Caki2 (cell line): ENCODE measurements around the gene AP1S2. TPM values are rescaled to one million over a fixed set of nuclear protein-coding genes. Genes with fewer than 3 reads are reported as not detected.
A peak's percentile ranks its signal among the peaks of the same experiment; 100 is the strongest.
"Not testable (repeated sequence)": the region's sequence is repeated elsewhere in the genome, so short reads cannot be mapped to it uniquely, and the experiment has no call there.

Experiments used
- DNase-seq: peaks from one replicate; pipeline ENCODE4 v3.0.0-alpha.2; 2015; ENCODE audit warnings: low read depth
- in situ Hi-C: cut with HindIII; loops from 2 replicates; pipeline ENCODE4 v1.10.0; 2016; ENCODE audit warnings: low sequenced_read_pairs, low pct_unique_long_range_greater_than_20kb, mixed read lengths
- total RNA-seq: library from RNA; depleted of rRNA; stranded (reverse); fragments of >200 nt; shearing (Covaris generic); gene quantifications from 2 replicates; pipeline ENCODE4 v1.2.3, GENCODE V29; 2014; ENCODE audit warnings: low replicate concordance

AP1S2 gene
- total RNA-seq, 1 experiment from 2014 or later: 61.4 TPM

DNA sequence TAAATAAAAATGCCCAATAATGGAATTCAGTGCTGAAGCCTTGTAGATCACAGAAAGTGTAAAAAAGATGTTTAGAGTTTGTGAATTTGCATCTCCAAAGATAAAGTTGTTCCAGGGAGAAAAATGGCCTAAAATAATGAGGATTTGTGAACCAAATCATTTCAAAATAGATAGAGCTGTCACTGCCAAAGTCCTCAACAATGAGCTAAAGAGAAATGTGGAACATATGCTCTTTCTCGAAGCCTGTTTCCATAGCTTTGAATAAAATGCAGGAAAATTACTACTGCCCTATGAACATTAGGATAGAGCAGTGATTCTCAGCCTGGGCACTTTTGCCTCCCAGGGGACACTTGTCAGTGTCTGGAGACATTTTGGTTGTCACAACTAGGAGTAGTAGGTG, 3.4 kb upstream of the AP1S2 start:
- in situ Hi-C loops: no loop called here
- DNase-seq: no peak

DNA sequence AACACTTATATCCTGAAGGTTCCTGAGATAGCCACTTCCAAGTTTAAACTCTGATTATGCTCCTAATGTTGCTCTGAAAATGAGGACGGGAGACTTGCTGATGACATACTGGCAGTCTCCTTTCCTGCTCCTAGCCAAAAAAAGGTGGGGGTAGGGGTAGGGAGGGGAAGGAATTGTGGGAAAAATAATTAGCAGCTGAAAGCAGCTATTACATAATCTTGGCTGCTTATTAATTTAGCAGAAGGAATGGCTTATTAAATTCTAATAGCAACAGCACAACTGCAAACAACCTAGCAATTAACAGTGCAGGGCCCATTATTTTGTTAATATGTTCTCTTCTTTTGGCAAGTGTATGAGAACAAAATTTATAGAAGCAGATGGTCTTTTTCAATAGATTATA, 2.0 kb upstream of the AP1S2 start:
- in situ Hi-C loops: no loop called here
- DNase-seq: no peak

DNA sequence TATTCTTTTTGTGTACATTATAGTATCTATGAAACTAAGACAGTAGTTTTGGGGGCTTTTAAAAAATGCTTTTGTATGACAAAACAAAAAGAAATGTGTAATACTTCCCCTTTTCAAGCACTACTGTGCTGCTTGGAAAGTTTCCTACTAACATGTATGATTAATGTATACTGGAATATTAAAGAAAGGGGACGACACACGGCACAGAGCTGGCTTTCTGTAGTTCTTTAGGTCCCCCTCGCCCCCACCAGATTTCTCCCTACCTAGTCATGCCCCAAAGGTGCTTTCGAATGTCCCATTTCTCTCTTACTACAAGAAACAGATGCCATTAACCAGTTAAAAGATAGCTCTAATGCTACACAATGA, 1.6 kb upstream of the AP1S2 start:
- in situ Hi-C loops: no loop called here
- no peak for DNase-seq

DNA sequence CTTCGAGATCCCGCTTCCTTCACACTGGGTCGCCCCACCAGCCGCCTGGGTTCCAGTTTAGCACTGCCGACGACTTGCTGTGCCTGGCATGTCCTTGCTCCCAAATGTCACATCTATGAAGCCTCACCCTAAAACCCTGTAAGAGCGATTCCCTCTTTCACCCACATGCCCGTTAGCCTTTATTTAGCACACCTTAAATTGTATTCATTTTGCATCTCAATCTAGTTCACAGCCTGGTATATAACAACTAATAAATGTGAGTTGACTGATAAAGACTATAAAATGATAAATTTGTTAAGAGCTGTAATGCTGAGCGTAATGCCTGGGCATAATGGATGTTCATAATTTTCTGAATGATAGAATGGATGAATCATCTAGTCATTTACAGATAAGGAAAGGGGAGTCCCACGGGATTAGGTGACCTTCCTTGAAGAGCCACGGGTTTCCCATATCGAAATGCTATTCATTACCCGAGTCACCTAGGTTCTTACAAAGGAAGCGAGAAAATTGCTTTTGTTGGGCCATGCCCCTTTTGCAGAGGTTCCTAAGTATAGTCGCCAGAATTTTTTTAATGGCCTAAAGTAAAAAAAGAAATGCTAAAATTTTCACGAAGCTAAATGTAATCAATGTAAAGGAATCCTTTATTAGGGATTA, 1.1 kb upstream of the AP1S2 start:
- no peak for DNase-seq
- in situ Hi-C loops: no loop called here

DNA sequence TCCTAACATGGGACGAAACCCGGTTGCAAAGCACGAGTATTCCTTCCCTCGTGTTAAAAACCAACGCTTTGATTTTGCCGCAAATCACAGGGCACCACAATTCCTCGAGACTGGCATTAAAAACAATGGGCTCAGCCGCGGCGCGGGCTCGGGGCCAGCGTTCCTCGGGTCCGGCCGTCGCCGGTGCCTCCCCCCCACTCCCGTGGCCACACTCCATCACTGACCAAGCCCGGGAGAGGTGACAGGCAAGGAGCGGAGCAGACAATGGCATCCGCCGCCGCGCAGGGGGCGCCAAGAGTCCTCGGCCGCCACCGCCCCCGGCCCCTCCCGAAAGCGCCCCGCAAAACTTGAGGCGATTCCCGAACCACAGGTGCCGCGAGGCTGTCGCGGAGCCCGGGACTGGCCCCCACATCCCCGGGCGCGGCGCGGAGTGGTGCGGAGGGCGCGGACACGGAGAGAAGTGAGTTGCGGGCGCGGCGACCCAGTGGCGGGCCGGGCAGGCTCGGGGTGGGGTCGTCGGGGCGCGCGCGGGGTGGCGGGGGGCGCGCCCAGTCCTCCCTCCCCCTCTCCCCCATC, 445 bp downstream of the AP1S2 start:
- peak; percentile 45 for DNase-seq
- in situ Hi-C loops: no loop called here

DNA sequence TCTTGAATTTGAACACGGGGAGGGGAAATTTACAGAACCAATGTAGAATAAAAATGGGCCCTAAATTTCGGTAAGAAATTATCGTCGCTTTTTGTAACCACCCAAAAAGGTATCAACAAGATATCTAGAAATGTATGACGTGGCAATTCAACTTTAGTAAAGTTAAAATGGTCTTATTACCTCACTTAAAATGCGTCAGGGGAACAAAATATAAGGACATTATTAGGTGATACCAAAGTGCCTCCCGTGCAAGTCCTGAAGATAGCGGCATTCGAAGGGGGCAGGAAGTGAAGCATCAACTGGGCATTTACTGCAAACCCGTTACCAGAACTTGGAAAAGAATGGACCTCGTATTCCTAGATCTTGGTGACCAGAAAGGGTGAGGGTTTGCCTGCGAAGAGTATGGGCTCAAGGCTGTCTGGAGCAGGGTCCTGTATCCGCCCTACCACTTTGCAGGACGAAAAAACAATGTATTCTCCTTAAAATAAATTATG, 980 bp downstream of the AP1S2 start:
- in situ Hi-C loops: no loop called here
- DNase-seq: no peak

DNA sequence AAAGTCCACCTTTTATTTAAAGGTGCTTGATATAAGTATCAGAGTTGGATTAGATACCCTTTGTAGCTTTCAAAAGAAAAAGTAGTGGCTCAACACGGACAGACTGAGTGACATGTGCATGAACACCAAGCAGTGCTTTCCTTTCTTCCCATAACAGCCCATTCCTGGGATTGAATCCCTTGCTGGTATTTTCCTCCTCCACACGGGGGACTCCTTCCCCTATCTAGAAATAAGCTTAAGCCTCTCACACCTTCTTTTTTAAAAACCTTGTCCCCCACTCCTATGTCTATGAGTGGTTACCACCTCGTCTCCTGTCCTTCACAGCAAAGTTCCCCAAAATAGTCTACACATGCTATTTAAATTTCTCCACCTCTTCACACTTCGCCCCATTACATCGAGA, 5.1 kb downstream of the AP1S2 start:
- in situ Hi-C loops: no loop called here
- DNase-seq: peak; percentile 8

DNA sequence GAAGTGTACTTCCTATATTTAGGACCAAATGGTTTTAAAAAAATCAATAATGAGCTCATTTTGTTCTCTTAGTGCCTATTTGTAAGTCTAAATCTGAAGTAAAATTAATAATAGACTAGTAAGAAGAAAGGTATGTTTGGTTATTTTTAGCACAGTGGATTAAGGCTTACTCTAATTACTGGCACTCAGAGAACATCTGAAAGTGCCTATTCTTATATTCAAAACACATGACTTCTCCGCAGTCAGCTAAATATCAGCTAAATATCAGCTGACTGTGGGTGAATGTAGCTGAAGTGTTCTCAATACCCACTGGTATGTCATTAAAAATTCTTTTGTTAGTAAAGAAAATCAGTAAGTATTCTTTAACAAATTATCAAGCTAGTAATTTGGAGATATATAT, 6.0 kb downstream of the AP1S2 start:
- DNase-seq: no peak
- in situ Hi-C loops: no loop called here

DNA sequence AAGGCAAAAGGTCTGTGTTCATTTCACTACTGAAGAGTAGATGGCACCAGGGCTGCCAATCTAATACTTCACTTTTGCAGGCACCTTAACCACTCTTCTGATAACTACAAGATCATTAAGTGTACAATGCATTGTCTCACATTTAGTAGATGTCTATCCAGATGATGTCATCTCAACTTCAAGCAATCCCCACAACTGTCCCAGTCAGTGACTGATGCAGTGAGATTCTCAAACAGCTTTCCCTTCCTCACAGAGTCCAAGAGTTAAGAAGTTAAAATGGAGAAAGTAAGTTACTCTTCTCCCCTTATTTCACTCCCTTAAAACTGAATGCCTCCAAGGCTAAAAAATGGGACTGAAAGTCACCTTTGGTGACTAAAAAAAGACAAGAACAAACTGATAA, 10.7 kb downstream of the AP1S2 start:
- DNase-seq: no peak
- in situ Hi-C loops: no loop called here

DNA sequence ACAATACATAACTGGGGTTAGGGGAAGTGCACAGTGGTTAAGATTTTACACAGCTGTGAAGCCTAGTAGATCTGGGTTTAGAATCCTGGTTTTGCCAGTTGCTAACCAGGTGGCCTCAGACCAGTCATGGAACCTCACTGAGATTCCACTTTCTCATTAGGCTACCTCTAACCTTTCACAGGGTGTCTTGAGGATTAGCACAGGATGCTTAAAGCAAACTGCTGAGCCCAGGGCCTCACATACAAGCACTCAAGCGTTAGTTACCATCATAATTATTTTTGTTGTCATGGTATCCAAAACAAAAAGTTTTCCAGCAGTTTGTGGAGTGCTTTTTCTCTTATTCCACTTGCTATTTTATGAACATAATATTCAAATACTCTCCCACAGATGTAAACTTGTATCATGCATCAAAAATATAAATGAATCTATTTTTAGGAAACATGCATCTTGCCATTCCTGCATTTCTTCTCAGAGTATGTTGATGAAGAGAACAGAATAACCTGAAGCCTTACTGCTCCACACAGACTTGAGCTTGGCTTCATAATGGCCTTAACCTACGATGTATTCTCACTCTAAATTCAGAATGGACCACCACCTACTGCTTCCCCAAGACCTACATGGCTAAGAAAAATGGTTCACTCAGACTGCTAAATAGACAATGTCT, 12.6 kb downstream of the AP1S2 start:
- in situ Hi-C loops: no loop called here

DNA sequence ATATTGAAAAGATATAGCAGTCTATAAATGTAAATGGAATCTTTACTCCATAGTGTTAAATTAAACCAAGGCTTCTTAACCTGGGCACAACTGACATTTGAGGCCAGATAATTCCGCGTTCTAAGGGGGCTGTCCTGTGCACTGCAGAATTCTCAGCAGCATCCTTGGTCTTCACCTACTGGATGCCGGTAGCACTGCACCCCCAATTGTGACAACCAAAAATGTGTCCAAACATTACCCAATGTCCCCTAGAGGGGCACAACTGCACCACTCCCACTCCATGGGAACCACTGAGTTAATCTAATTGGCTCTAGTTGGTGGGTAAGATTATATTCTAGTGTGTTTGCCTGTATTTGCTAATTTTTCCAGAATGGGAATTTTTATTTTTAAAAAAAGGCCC, 16.6 kb downstream of the AP1S2 start:
- in situ Hi-C loops: no loop called here
- DNase-seq: no peak

More for the DNA sequence above, 12.6 kb downstream of the AP1S2 start:
- no peak for DNase-seq

DNA sequence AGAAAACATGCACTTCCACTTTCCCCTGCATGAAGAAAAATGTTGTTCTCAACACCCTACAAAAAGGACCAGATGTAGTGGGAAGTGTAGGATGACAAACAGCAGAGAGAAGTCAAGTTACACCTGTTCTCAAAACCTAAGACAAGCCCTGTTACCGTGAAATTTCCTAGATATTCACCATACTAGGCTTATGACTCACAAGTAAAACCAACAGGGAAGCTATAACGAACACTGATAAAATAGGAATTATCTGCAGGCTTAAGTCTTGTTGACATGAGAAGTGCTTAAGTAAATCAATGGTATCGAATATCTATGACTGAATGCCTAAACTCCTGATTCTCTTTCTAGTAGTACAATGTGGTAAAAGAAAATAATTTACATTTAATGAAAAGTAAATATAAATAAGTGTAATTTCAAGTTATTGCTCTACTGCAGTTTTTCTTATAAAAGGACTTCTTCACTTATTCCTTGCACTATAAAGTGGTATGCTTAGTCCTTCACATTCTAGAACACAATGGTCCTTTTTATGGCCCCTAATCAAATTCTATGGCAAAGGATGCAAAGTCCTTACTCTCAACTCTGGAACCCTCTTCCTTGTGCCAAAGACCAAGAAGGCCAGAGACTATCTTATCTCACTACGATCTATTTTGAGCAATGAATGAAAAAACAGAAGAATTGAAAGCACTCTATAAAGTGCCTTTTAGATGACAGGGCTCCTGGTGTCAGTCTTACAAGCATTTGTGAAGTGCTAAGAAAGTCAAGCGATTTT, 19.6 kb downstream of the AP1S2 start:
- in situ Hi-C loops: no loop called here
- DNase-seq: no peak

DNA sequence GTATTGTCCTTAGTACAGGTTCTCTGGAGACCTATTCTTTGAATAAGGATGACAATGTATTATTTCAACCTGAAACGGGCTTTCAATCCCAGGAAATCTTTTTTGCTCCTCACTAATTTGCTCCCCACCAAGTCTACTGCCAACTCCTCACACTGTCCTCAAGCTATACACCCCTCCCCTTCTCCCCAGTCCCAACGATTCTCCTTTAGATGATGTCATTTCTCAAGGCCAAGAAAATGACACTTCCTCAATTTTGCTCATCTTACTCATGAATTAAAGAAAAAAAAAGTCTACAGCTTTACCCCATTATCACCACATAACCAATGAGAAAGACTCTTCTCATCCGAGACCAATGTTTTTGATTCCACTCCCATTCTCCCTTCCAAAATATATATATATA, 20.6 kb downstream of the AP1S2 start:
- in situ Hi-C loops: no loop called here
- DNase-seq: no peak

DNA sequence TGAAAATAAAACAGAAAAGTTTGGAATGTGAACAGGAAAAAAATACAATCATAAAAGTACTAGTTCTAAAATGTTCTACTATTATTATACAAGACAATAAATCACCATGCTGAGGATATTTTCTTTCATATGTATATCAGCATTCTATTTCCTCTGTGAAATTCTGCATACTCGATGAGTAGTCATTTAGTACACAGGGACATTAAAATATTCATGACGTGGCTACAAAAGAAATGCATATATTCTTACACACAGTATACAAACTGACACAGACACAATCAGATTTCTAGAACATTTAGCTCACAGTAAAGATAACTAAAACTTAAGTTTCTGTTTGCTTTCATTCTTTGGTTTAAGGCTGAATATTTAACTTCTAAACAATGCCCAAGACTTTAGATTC, 23.3 kb downstream of the AP1S2 start:
- DNase-seq, in situ Hi-C loops: not testable (repeated sequence)

DNA sequence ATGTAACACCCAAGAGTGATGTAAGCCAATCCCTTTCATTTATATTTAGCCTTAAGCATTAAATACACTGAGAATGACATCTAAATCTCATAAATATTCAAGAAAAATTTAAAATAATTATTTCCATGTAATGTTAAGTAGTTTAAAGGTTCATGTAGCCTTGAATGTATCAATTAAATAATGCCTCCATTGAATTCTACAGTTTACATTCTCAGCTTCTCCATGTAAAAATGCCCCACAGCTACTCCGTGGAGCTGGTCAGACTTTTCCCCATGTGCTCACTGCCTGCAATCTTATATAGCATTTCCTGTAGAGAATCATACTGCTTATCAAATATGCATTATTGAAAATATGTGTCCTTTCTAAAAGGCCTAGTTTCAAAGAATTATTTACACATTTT, 25.4 kb downstream of the AP1S2 start:
- no peak for DNase-seq
- in situ Hi-C loops: no loop called here

DNA sequence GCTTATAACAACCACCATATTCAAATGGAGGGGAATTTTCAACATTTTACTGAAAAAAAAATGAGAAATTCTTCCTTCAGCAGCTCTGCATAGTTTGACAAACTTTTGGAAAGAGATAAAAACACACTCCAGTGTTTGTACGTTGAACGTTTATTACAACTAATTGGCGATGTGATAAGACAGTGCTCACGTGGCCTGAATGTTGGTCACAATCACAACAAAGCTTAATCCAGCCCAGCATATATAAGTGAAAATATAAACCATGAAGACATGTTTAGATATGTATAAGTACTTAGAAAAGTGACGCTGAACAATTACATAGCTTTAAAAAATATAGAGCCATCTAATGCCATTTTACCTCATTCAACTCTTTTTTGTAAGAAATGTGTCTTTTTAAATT, 28.7 kb downstream of the AP1S2 start:
- DNase-seq: no peak
- in situ Hi-C loops: no loop called here

DNA sequence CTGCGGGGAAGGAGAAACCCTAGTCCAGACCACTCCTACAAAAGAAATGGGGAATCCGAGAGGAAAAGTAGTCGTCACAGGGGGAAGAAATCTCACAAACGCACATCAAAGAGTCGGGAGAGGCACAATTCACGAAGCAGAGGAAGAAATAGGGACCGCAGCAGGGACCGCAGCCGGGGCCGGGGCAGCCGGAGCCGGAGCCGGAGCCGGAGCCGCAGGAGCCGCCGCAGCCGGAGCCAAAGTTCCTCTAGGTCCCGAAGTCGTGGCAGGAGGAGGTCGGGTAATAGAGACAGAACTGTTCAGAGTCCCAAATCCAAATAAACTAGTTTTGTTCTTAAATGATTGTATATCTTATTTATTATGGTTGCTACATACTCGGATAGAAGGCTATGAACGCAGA, 31.7 kb downstream of the AP1S2 start:
- DNase-seq: no peak
- in situ Hi-C loops: no loop called here

DNA sequence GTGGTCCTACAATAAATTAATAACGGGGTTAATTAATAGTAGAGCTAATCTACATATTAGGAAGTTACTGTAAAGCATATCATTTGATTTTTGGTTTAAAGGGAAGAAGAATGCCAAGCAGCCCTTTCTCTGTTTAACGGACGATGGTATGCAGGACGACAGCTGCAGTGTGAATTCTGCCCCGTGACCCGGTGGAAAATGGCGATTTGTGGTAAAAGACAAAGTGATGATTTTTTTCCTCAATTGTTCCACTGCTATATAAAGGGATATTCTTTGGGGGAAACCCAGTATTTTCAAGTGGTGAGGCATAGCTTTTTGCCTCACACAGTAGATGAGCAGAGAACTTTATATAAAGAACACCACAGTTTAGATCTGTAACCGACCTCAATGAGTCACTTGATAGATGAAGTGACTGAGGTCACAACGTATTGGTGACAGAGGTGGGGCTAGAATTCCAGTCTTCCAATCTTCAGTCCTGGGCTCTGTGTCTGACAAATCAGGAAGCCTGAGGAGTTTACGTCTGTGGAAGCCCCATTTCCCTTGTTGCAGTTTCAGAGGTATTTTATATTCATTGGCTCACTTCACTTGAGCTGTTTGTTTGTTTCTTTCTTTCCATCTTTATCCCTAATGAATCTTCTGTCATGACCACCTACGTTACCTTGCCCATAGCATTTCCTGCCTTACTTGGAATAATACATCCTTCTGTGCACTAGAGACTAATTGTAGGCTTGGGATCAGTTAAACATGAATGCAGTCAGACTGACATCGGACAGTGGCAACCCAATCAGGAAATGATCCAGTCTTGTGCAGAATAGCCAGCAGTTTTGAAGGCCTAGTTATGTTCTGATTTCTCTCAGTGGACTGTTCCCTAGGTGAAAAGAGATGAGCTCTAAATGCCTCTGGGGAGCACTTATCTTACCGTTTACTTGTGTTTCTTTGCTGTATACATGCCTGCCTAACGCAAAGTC, 34.2 kb downstream of the AP1S2 start:
- DNase-seq: peak; percentile 35
- in situ Hi-C loops: no loop called here
